GOT3 (cell line): Measurements from ENCODE around the gene PTPRT.

Experiments used
- DNase-seq: peaks from one replicate; lab custom pipeline; 2025; ENCODE audit warnings: mixed read lengths; lab: John Stamatoyannopoulos, UW

PTPRT gene

GRCh38 chr20:42795111-42795695, 394.5 kb downstream of the PTPRT start:
- DNase-seq, result no peak

GRCh38 chr20:42792052-42792451, 397.7 kb downstream of the PTPRT start:
- no peak for DNase-seq

DNA sequence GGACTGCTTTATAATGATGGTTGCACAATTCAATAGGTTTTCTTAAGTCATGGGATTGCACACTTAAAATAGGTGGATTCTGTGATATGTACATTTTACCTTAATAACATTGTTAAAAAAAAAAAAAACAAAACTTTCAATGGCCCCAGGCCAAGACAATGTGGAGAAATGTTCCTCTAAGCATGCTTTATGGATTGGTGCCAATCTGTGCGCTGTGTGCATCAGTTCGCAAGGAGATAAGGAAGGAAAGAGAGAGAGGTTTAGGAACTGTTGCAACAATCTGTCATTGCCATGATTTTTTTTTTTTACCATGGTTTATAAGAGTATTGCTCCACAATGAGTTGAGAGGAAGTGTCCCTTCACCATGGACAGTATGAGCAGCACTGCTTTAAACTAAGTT, 399.6 kb downstream of the PTPRT start:
- no peak for DNase-seq

DNA sequence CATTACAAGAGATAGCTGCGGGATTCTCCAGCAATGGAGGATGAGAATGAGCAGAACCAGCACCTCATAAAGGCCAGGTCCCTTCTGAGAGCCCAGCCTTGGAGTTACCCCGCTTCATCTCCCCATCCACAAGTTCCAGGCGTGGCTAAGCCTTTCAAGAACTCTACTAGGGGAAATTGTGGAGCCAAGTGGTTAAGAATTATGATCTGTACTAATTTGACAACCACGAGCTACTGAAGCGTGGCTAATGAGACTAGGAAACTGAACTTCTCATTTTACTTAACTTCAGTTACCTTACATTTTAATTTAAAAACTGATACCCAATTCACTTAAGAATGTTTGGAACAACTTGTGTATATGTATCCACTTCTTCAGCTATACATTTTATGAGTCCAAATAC, 401.0 kb downstream of the PTPRT start:
- no peak for DNase-seq

DNA sequence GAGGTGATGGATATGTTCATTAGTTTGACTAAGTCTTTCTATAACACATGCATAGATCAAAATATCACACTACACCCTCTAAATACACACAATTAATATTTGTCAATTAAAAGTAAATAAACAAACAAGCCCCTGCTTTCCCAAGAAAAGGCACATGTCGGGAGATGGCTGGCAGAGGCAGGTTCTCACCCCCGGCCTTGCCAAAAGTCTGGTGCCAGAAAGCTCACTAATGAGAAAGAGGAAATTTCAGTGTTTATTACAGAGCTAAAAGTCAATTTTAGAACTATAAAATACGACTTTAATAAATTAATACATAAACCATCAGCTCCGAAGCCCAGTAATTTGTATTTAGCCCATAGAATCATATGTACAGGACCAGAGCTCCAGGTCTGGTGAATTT, 404.7 kb downstream of the PTPRT start:
- DNase-seq, result no peak

DNA sequence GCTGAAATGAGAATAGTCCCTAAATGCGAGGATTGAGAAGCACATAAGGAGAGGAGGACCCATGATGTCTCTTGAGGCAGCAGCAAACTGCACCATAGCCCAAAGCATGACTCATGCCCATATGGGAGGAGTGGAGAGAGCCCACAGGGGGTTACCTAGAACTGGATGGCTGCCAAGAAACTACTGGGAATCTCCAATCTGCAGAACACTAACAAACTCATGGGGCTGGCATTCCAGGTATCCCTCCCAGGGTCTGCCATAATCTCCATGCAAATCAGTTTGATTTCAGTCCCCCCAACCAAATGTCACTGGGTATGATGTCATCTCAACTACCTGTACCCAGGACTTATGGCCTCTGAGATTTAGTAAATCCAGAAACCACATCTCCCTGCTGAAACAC, 410.5 kb downstream of the PTPRT start:
- no peak for DNase-seq

DNA sequence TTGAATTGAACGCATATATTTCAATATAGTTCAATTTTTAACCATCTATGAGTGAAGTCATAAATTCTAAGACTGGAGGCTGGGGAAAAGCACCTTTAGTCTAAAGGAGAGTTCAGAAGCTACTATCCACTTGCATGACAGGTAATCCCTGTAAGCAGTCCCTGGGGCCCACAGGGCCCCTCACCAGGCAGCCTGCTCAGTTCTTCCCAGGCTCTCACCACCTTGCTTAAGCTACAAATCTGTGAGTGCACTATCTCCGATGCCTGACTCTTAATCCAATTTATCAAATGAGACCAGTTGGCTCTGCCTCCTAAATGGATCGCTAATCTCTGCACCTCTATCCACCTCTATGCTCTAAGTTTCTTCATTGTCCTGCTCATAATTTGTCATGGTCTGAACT, 413.8 kb downstream of the PTPRT start:
- no peak for DNase-seq

DNA sequence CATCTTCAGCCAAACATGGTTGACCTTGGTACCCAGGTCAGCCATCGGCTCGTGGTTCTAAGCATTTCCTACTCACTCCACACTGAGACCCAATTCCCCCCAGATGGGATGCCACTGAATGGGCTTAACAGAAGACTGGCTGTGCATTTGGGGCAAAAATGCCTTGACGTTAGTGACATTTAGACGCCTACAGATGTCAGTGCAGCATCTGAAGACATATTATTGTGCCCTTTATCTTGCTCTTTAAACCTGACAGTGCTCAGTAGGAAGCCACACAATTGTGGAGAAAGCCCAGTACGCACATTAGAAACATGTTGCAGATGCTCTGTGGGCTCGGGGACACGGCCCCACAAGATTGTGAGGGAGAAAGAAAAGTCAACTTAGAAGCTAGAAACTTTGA, 414.7 kb downstream of the PTPRT start:
- DNase-seq, result no peak

DNA sequence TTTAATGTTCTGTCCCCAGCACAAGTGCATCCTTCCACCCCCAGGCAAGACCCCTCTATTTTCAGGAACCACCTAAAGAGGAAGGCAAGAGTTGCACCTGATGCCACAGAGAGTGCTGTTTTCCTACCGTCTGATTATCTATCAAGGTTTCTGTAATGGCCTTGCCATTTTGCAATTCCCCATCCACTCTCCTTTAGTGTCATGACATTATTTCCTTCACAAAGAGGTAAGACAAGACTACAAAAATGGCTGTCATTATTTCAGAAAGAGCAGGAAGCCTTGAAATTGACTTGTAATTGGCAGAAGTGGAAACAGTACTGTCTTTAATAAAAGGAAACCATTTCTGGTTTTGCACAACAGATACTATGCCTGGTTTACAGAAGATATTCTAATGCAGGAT, 426.7 kb downstream of the PTPRT start:
- DNase-seq, result no peak

GRCh38 chr20:42756991-42757390, 432.7 kb downstream of the PTPRT start:
- DNase-seq, result no peak

- DNase-seq, result no peak
Measured at GRCh38 chr20:42754706-42755105, 435.0 kb downstream of the PTPRT start.

DNA sequence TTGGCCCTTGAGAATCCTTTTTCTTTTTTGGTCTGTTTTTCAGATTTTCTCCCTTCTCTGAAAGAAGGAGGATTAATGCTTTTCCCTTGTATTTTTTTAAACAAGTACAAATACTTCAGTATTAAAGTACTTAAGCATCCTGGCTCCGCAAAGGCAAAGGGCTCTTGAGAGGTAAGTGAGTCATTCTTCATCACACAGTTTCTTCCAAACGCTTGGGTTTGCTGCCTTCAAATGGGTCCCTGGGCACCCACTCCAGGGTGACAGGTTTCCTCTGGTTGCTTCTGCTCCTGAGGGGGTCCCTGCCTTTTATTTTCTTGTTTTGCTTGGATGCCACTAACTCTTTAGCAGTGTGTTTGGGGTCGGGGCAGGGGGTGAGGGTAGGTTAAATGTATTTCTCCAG, 437.1 kb downstream of the PTPRT start:
- DNase-seq, result no peak

DNA sequence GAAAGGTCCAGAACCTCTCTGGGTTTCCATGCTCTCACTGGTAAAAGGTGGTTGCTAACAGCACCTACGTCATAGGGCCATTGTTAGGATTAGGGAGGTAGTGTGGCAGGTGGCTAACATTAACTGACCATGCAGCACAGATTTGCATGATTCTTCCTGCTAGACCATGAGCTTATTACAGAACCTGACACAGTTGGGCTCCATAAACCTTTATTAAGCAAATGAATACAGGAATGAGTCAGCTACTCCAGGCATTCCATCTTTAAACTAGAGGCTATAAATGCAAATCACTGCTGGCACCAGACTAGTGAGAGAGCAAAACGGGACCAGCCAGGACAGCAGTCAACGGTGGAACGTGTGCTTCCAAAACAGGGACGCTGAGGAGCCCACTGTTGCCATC, 440.1 kb downstream of the PTPRT start:
- no peak for DNase-seq

DNA sequence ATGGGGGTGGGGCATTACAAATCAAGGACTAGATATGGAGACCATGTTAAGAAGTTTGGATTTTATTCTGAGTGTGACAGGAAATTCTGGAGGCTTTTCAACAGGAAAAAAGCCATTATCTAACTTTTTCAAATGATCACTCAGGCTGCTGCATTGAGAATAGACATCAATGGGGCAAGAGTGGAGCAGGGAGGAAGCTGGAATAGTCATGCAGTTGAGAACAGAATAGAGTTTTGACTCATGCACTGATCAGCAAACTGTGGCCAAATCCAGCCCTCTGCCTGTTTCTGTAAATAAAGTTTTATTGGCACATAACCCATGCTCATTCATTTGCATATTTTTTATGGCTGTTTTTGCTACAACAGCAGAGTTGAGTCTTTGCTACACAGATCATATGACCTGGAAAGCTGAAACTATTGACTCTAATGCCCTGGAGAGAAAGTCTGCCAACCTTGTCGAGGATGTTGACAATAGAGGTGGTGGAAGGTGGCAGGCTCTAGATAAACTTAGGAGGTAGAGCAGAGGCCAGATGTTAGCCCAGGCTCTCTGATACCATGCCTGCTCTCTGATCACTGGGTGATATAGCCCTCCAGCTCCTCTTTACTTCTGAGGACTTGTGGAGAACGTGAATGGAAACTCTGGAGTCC, 441.8 kb downstream of the PTPRT start:
- no peak for DNase-seq

GRCh38 chr20:42744756-42745465, 444.8 kb downstream of the PTPRT start:
- no peak for DNase-seq

- no peak for DNase-seq
Measured at GRCh38 chr20:42742926-42743325, 446.8 kb downstream of the PTPRT start.

GRCh38 chr20:42741906-42742305, 447.8 kb downstream of the PTPRT start:
- DNase-seq, result no peak

GRCh38 chr20:42740226-42740870, 449.4 kb downstream of the PTPRT start:
- DNase-seq, result no peak

DNA sequence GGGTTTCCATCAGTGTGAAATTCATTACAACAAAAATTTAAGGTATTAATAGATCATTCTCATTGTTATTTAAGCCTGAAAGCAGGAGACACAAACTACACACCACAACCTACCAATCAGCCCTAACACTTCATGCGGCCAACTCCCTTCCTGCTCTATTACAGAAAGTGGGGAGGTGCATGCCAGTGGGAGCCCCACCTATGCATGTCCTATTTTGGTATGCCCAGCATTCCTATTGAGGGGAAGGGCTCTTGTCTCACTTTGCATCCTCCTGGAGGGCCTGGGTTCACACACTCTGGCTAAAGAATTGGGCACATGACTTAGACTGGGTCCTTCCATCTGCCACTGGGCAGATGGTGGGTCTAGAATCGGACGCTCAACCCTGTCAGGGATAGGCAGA, 450.0 kb downstream of the PTPRT start:
- no peak for DNase-seq

DNA sequence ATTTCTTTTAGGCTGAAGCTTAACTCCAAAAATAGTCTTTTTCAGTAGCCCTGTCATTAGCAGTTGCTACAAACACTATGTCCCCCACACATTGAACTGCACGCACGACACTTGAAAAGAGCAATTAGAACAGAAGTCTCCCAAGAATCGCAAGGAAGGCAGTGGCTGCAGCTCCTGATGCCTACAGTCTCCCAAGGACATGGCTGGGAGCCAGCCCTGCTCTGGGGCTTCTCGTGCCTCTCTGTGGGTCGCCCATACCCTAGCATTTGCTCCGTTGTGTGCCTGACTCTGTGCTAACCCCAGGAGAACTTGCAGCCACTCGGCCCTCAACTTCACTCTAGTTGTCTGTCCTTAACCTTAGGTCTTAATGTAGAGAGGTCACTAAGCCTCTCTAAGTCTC, 454.2 kb downstream of the PTPRT start:
- DNase-seq, result no peak

- DNase-seq, result no peak
Measured at GRCh38 chr20:42734660-42735368, 454.9 kb downstream of the PTPRT start.

GRCh38 chr20:42721923-42722322, 467.8 kb downstream of the PTPRT start:
- DNase-seq, result no peak
